ENCODE measurements around the gene MARCHF2. TPM values are rescaled to one million over a fixed set of nuclear protein-coding genes. Genes with fewer than 3 reads are reported as not detected.

Gene MARCHF2
- total RNA-seq, 1 experiment from 2014 or later = 27.5 TPM

GRCh38 chr19:8461376-8461775 is 48.3 kb downstream of the MARCHF2 start:
- Histone ChIP-seq H3K18ac (ENCODE audit: insufficient read length, low read depth, low read length) (no peak overlapping the region), H4K20me1 (ENCODE audit: control insufficient read depth, insufficient read depth, insufficient read length) (no peaks in the 10 kb centered on the region), H3K4me1 (ENCODE audit: insufficient read depth, low read length) (peaks cover 2% of the 10 kb centered on the region; the same call in 1 of the 2 replicates), H4K8ac (replicated peaks; ENCODE audit: insufficient read length, low read depth, low read length) (no peak overlapping the region), H4K91ac (ENCODE audit: insufficient read length, low read depth, low read length) (no peak overlapping the region), H2AK5ac (ENCODE audit: insufficient read length, low read length) (no peak overlapping the region), H3K23me2 (ENCODE audit: insufficient read length, low read depth, low read length, poor library complexity, severe bottlenecking) (no peaks in the 10 kb centered on the region), H2BK5ac (ENCODE audit: insufficient read length, low read length) (no peak overlapping the region), H3K14ac (ENCODE audit: insufficient read depth, low read length) (no peak overlapping the region), H3K79me1 (ENCODE audit: insufficient read depth, low read depth, low read length, poor library complexity, severe bottlenecking) (peaks cover 11% of the 10 kb centered on the region), H2BK15ac (ENCODE audit: low read depth, low read length) (no peak overlapping the region), H3K4me2 (ENCODE audit: insufficient read depth, insufficient read length, low read length) (no peak overlapping the region), H3K27me3 (ENCODE audit: insufficient read depth, low read length) (no peaks in the 10 kb centered on the region), H3K56ac (ENCODE audit: insufficient read length, low read depth, low read length) (no peak overlapping the region), H2BK120ac (ENCODE audit: low read depth, low read length, poor library complexity, severe bottlenecking) (no peak overlapping the region), H3K4ac (ENCODE audit: low read depth, low read length) (no peak overlapping the region), H3T11ph (ENCODE audit: low read length) (no peak overlapping the region), H3K79me2 (ENCODE audit: insufficient read depth, low read length) (peaks cover 65% of the 10 kb centered on the region), H2AFZ (ENCODE audit: low read length) (no peak overlapping the region), H3K9ac (ENCODE audit: extremely low read depth, insufficient read length, low read length) (no peak overlapping the region), H2BK20ac (ENCODE audit: low read depth, low read length, poor library complexity, severe bottlenecking) (no peak overlapping the region), H2BK12ac (ENCODE audit: insufficient read length, low read depth, low read length) (no peak overlapping the region), H4K5ac (ENCODE audit: insufficient read length, low read depth, low read length) (no peak overlapping the region), H3K27ac (ENCODE audit: insufficient read length, low read depth, low read length) (no peak overlapping the region), H3K9me3 (ENCODE audit: control insufficient read depth, low read depth, low read length) (no peaks in the 10 kb centered on the region), H3K23ac (ENCODE audit: insufficient read length, low read depth, low read length) (no peak overlapping the region)
- Mint-ChIP-seq H3K27me3 (ENCODE audit: low read depth) (no peaks in the 10 kb centered on the region), H3K27ac (peak overlapping the region in 1 of 3 experiments; percentile 83; a peak in 3 of 7 replicates), H3K36me3 (ENCODE audit: insufficient read depth in 1 of 3, low read depth in 3 of 3) (peaks cover 39 to 78% (median 65%) of the 10 kb centered on the region in 3 experiments; a peak in 6 of 7 replicates), H3K4me1 (peaks cover 47 to 51% of the 10 kb centered on the region in 2 experiments), H3K9me3 (no peaks in the 10 kb centered on the region), H3K4me3 (no peak overlapping the region)
- no peak for TF ChIP-seq CTCF (conservative IDR thresholded peaks at IDR 0.05)
- no CpG with 5 or more reads among the region's 4 CpGs for WGBS (ENCODE audit: extremely low coverage, insufficient read length, low lambda C conversion rate)
- DNase-seq = no peak

All from H9 (cell line).